B cell (primary cell): ENCODE measurements around the gene CDHR1. TPM values are rescaled to one million over a fixed set of nuclear protein-coding genes. Genes with fewer than 3 reads are reported as not detected.

ENCODE experiments used
- ATAC-seq: fragments of 200-7000 bp; cut with Tn5 transposase; one replicate; pipeline ENCODE4 v1.10.0; 2021; ENCODE audit warnings: low read depth, mild to moderate bottlenecking, moderate number of reproducible peaks, moderate library complexity
- CTCF ChIA-PET: fragments of 350-600 bp; sonication (Branson Sonifier 250); formaldehyde crosslinking; loops from one replicate; lab custom pipeline; 2021; ENCODE audit warnings: antibody characterized with exemption, inconsistent platforms; lab: Charles Lee
- POLR2A ChIA-PET: fragments of 350-600 bp; sonication (Branson Sonifier 250); formaldehyde crosslinking; loops from one replicate; lab custom pipeline; 2021; ENCODE audit warnings: antibody characterized with exemption; lab: Charles Lee
- DNase-seq: peaks from one replicate; pipeline ENCODE4 v3.0.0; 2013
- H2AFZ ChIP-seq: 2 replicates; pipeline ENCODE4 v1.6.1; 2012; ENCODE audit warnings: mild to moderate bottlenecking, low read depth, low read length; ENCODE audit not compliant: insufficient read depth, poor library complexity, severe bottlenecking
- H3K27ac ChIP-seq, 2 donors: 1 replicate in 1 of 2; 2 replicates in 1 of 2; pipeline ENCODE4 v1.5.1; 2012 to 2013; ENCODE audit warnings: low read length in 2 of 2, mild to moderate bottlenecking in 2 of 2, moderate library complexity in 1 of 2
- H3K27me3 ChIP-seq, 4 experiments: fragments of 200-600 bp in 1 of 4; sonication (generic) in 1 of 4; replicated peaks in 1 of 4; 1 replicate in 2 of 4; 2 replicates in 2 of 4; pipeline versions ENCODE4 v1.6.1 to v1.7.0; 2013 to 2016; ENCODE audit warnings: low read length in 3 of 4, mild to moderate bottlenecking in 2 of 4, mixed read lengths in 1 of 4, moderate library complexity in 1 of 4; ENCODE audit not compliant: insufficient read depth in 4 of 4, control insufficient read depth in 3 of 4; ENCODE audit errors: control extremely low read depth in 1 of 4
- H3K36me3 ChIP-seq, 2 experiments: replicated peaks in 1 of 2; 1 replicate in 1 of 2; 2 replicates in 1 of 2; pipeline versions ENCODE4 v1.6.1 to v1.7.1; 2013; ENCODE audit warnings: low read length in 1 of 2; ENCODE audit not compliant: insufficient read depth in 2 of 2, control insufficient read depth in 1 of 2; ENCODE audit errors: control extremely low read depth in 1 of 2, extremely low read depth in 1 of 2
- H3K4me1 ChIP-seq, 2 donors: fragments of 200-600 bp in 1 of 2; sonication (generic) in 1 of 2; 1 replicate in 1 of 2; 2 replicates in 1 of 2; pipeline versions ENCODE4 v1.5.1 to v1.6.1; 2013 to 2017; ENCODE audit warnings: low read length in 2 of 2; ENCODE audit not compliant: control insufficient read depth in 2 of 2, insufficient read depth in 2 of 2
- H3K4me2 ChIP-seq: replicated peaks from 2 replicates; pipeline ENCODE3; 2012; ENCODE audit warnings: mild to moderate bottlenecking, low read depth, low read length; ENCODE audit not compliant: poor library complexity, severe bottlenecking
- H3K4me3 ChIP-seq, 5 experiments: fragments of 200-600 bp in 1 of 5; sonication (generic) in 1 of 5; 1 replicate in 3 of 5; 2 replicates in 2 of 5; pipeline versions ENCODE4 v1.5.1 to v1.7.0; 2011 to 2016; ENCODE audit warnings: low read length in 4 of 5, mild to moderate bottlenecking in 4 of 5, low read depth in 2 of 5, control low read depth in 1 of 5, moderate library complexity in 1 of 5; ENCODE audit not compliant: insufficient read depth in 1 of 5; ENCODE audit errors: control extremely low read depth in 1 of 5, extremely low read depth in 1 of 5
- H3K79me2 ChIP-seq: fragments of 200-600 bp; sonication (generic); one replicate; pipeline ENCODE4 v1.6.0; 2016; ENCODE audit warnings: low read length; ENCODE audit not compliant: control insufficient read depth, insufficient read depth
- H3K9ac ChIP-seq: fragments of 200-600 bp; sonication (generic); 2 replicates; pipeline ENCODE4 v1.6.1; 2017; ENCODE audit warnings: mild to moderate bottlenecking, low read length, moderate library complexity
- H3K9me3 ChIP-seq, 3 donors: one replicate each; pipeline versions ENCODE4 v1.6.1 to v1.7.1; 2013; ENCODE audit warnings: low read length in 2 of 3; ENCODE audit not compliant: control insufficient read depth in 2 of 3, insufficient read depth in 1 of 3; ENCODE audit errors: control extremely low read depth in 1 of 3
- H4K20me1 ChIP-seq: 2 replicates; pipeline ENCODE4 v1.6.0; 2012; ENCODE audit warnings: mild to moderate bottlenecking, low read length; ENCODE audit not compliant: insufficient read depth, control insufficient read depth, poor library complexity, severe bottlenecking
- H3K27ac Mint-ChIP-seq: one replicate; pipeline ENCODE4 v1.8.0; 2021; ENCODE audit warnings: mixed read lengths
- H3K27me3 Mint-ChIP-seq: one replicate; pipeline ENCODE4 v1.8.0; 2021; ENCODE audit warnings: mixed read lengths
- H3K4me1 Mint-ChIP-seq: one replicate; pipeline ENCODE4 v1.8.0; 2021; ENCODE audit warnings: mixed read lengths
- H3K4me3 Mint-ChIP-seq: one replicate; pipeline ENCODE4 v1.8.0; 2021; ENCODE audit warnings: mixed read lengths
- H3K9me3 Mint-ChIP-seq: one replicate; pipeline ENCODE4 v1.8.0; 2022; ENCODE audit warnings: mixed read lengths; ENCODE audit not compliant: insufficient read depth
- EZH2 ChIP-seq: IDR thresholded peaks from 2 replicates; pipeline ENCODE4 v1.6.1; 2012; ENCODE audit warnings: borderline replicate concordance, low read depth, mild to moderate bottlenecking, moderate library complexity, low read length; ENCODE audit not compliant: insufficient read depth, poor library complexity, severe bottlenecking
- WGBS: methylation state at CpG from one replicate; pipeline ENCODE4 v1.1.5; 2013; ENCODE audit warnings: missing lambda C conversion rate; ENCODE audit not compliant: insufficient coverage; 5-methylcytosine and 5-hydroxymethylcytosine counted together
- intact Hi-C: fragments of 100-400 bp; cut with micrococcal nuclease; formaldehyde crosslinking; loops from one replicate; pipeline ENCODE4 v1.10.0; 2022
- polyA plus RNA-seq: library from polyadenylated mRNA; depleted of rRNA; stranded (reverse); fragments of >200 nt; gene quantifications from 2 replicates; pipeline ENCODE4 v1.2.3, GENCODE V29; 2012
- total RNA-seq, 2 donors: library from RNA; stranded (reverse); fragments of 120-200 nt in 1 of 2; gene quantifications; 1 replicate in 1 of 2; 2 replicates in 1 of 2; pipeline versions ENCODE4 v1.2.3 to v1.2.4, GENCODE V29; 2013 to 2022
- TF ChIP-seq, protein P1 (sequence below): fragments of 200-600 bp; IDR thresholded peaks from one replicate; pipeline ENCODE4 v1.8.0; 2022; ENCODE audit warnings: antibody characterized with exemption, mild to moderate bottlenecking

Gene CDHR1
- total and polyA plus RNA-seq, 2 donors (not counting 1 experiment from before 2014, with no cell fraction given): 0.31 to 1.7 TPM

DNA sequence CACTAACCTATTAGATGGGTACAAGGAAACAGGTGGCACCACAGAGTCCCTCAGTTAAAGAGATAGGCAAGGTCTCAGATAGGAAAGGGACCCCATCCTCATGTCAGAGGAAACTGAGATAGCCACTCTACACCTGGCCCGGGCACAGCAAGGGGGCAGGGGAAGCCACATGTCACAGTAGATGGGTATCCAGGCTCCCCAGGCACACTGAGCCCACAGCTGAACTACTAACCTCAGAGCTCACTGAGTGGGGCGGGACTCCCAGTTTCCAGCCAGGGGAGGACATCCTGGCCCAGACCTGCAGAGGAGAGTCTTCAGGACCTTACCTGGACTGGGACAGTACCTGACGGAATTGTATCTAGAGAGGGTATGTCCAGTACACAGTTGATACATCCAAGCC, 3.7 kb upstream of the CDHR1 start:
- POLR2A ChIA-PET: interaction anchor here (0.6 kb wide), 1 partner anchor 9 kb away, joined by 3 read pairs; no protein-coding TSS in a partner anchor
- Histone ChIP-seq H3K9me3 (peaks cover 0 to 5% (median 0%) of the 10 kb centered on the region in 3 donors), H3K4me2 (no peak overlapping the region), H3K4me1 (peaks cover 14% of the 10 kb centered on the region in 2 donors), H3K9ac (no peak overlapping the region), H3K27me3 (peaks cover 0 to 35% (median 20%) of the 10 kb centered on the region in 4 experiments), H3K4me3 (no peak overlapping the region), H4K20me1 (no peaks in the 10 kb centered on the region), H2AFZ (no peak overlapping the region), H3K27ac (no peak overlapping the region), H3K36me3 (no peaks in the 10 kb centered on the region), H3K79me2 (no peaks in the 10 kb centered on the region)
- 87% methylated on average over 3 of the region's 3 CpGs for WGBS
- peaks cover 8% of the 10 kb centered on the region for H3K4me1 Mint-ChIP-seq
- no peak overlapping the region for H3K27ac Mint-ChIP-seq
- CTCF ChIA-PET: no interaction called here
- no peaks in the 10 kb centered on the region for H3K9me3 Mint-ChIP-seq
- no peak for ATAC-seq
- H3K27me3 Mint-ChIP-seq: peaks cover 24% of the 10 kb centered on the region
- H3K4me3 Mint-ChIP-seq: no peak overlapping the region
- DNase-seq: no peak
- TF ChIP-seq EZH2: no peak
- TF ChIP-seq, protein P1, sequence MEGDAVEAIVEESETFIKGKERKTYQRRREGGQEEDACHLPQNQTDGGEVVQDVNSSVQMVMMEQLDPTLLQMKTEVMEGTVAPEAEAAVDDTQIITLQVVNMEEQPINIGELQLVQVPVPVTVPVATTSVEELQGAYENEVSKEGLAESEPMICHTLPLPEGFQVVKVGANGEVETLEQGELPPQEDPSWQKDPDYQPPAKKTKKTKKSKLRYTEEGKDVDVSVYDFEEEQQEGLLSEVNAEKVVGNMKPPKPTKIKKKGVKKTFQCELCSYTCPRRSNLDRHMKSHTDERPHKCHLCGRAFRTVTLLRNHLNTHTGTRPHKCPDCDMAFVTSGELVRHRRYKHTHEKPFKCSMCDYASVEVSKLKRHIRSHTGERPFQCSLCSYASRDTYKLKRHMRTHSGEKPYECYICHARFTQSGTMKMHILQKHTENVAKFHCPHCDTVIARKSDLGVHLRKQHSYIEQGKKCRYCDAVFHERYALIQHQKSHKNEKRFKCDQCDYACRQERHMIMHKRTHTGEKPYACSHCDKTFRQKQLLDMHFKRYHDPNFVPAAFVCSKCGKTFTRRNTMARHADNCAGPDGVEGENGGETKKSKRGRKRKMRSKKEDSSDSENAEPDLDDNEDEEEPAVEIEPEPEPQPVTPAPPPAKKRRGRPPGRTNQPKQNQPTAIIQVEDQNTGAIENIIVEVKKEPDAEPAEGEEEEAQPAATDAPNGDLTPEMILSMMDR: no peak
- intact Hi-C loops: no loop called here

GRCh38 chr10:84191106-84191505, 3.2 kb upstream of the CDHR1 start:
- Mint-ChIP-seq H3K9me3 (no peaks in the 10 kb centered on the region), H3K4me1 (peaks cover 8% of the 10 kb centered on the region), H3K27me3 (peaks cover 29% of the 10 kb centered on the region), H3K27ac (no peak overlapping the region), H3K4me3 (no peak overlapping the region)
- Histone ChIP-seq H3K79me2 (no peaks in the 10 kb centered on the region), H4K20me1 (no peaks in the 10 kb centered on the region), H3K9me3 (peaks cover 0 to 5% (median 0%) of the 10 kb centered on the region in 3 donors), H3K27ac (no peak overlapping the region), H3K4me3 (no peak overlapping the region), H2AFZ (no peak overlapping the region), H3K27me3 (peaks cover 0 to 40% (median 22%) of the 10 kb centered on the region in 4 experiments), H3K9ac (no peak overlapping the region), H3K4me2 (no peak overlapping the region), H3K4me1 (peaks cover 14 to 15% of the 10 kb centered on the region in 2 donors), H3K36me3 (no peaks in the 10 kb centered on the region)
- 55% methylated on average over 5 of the region's 5 CpGs for WGBS
- ChIA-PET CTCF (interaction anchor here (2.3 kb wide), 1 partner anchor 26 kb away, joined by 6 read pairs; no protein-coding TSS in a partner anchor), POLR2A (no interaction called here)
- ATAC-seq (no peak), DNase-seq (no peak)
- intact Hi-C loops: no loop called here
- TF ChIP-seq EZH2: no peak
- TF ChIP-seq, protein P1: no peak
